NCI-H510A treated with DMSO at 0.1 percent for 48 hours (cell line): Measurements from ENCODE around the gene SMARCD3.

Source experiments
- DNase-seq: peaks from one replicate; lab custom pipeline; 2025; lab: John Stamatoyannopoulos, UW

Gene SMARCD3

GRCh38 chr7:151272405-151272804 is 23.9 kb upstream of the SMARCD3 start:
- DNase-seq, result no peak

- DNase-seq, result no peak
Observed at GRCh38 chr7:151271699-151272355, 23.3 kb upstream of the SMARCD3 start.

GRCh38 chr7:151269511-151269910 is 21.0 kb upstream of the SMARCD3 start:
- DNase-seq, result no peak

- no peak for DNase-seq
Observed at GRCh38 chr7:151265351-151265931, 16.9 kb upstream of the SMARCD3 start.

GRCh38 chr7:151264615-151265014 is 16.1 kb upstream of the SMARCD3 start:
- DNase-seq, result no peak

GRCh38 chr7:151261529-151261928 is 13.0 kb upstream of the SMARCD3 start:
- DNase-seq, result no peak

GRCh38 chr7:151260883-151261282 is 12.4 kb upstream of the SMARCD3 start:
- DNase-seq, result no peak

- no peak for DNase-seq
Observed at GRCh38 chr7:151260471-151260870, 12.0 kb upstream of the SMARCD3 start.

GRCh38 chr7:151257990-151258389 is 9.5 kb upstream of the SMARCD3 start:
- no peak for DNase-seq

GRCh38 chr7:151256410-151257045 is 8.0 kb upstream of the SMARCD3 start:
- no peak for DNase-seq

- DNase-seq, result no peak
Observed at GRCh38 chr7:151255390-151255789, 6.9 kb upstream of the SMARCD3 start.

GRCh38 chr7:151254851-151255250 is 6.4 kb upstream of the SMARCD3 start:
- DNase-seq, result no peak

- DNase-seq, result no peak
Observed at GRCh38 chr7:151254316-151254715, 5.8 kb upstream of the SMARCD3 start.

- DNase-seq, result no peak
Observed at GRCh38 chr7:151252961-151253711, 4.6 kb upstream of the SMARCD3 start.

GRCh38 chr7:151252561-151252835 is 4.0 kb upstream of the SMARCD3 start:
- DNase-seq, result no peak

GRCh38 chr7:151251689-151252560 is 3.4 kb upstream of the SMARCD3 start:
- DNase-seq, result peak; percentile 53

GRCh38 chr7:151251328-151251688 is 2.8 kb upstream of the SMARCD3 start:
- DNase-seq, result no peak

GRCh38 chr7:151250181-151251132 is 2.0 kb upstream of the SMARCD3 start:
- DNase-seq, result no peak

GRCh38 chr7:151249732-151250072 is 1.2 kb upstream of the SMARCD3 start:
- no peak for DNase-seq

- no peak for DNase-seq
Observed at GRCh38 chr7:151249034-151249731, 689 bp upstream of the SMARCD3 start.
